ENCODE data around the gene SERPINF2. TPM values are rescaled to one million over a fixed set of nuclear protein-coding genes. Genes with fewer than 3 reads are reported as not detected.

SERPINF2 gene
- total RNA-seq, 1 experiment from 2014 or later, result 0.56 TPM

- no peak overlapping the region for H3K4me3 Mint-ChIP-seq (ENCODE audit: unreplicated experiment)
- no peak for DNase-seq (ENCODE audit: unreplicated experiment)
- no peak overlapping the region for H3K27ac Mint-ChIP-seq (ENCODE audit: low read depth, unreplicated experiment)
- POLR2A ChIA-PET, result interaction anchor here (0.6 to 5.3 kb wide), 5 partner anchors 14 to 71 kb away, joined by 4 to 41 read pairs (median 7); partner anchors contain the start of gene SMYD4
- peaks cover 42% of the 10 kb centered on the region for H3K36me3 Mint-ChIP-seq (ENCODE audit: insufficient read depth, unreplicated experiment)
- H3K27me3 Mint-ChIP-seq (ENCODE audit: insufficient read depth, unreplicated experiment), result no peaks in the 10 kb centered on the region
- BruUV-seq (replicated peaks), result no TSS peak
- TF ChIP-seq, protein P1, sequence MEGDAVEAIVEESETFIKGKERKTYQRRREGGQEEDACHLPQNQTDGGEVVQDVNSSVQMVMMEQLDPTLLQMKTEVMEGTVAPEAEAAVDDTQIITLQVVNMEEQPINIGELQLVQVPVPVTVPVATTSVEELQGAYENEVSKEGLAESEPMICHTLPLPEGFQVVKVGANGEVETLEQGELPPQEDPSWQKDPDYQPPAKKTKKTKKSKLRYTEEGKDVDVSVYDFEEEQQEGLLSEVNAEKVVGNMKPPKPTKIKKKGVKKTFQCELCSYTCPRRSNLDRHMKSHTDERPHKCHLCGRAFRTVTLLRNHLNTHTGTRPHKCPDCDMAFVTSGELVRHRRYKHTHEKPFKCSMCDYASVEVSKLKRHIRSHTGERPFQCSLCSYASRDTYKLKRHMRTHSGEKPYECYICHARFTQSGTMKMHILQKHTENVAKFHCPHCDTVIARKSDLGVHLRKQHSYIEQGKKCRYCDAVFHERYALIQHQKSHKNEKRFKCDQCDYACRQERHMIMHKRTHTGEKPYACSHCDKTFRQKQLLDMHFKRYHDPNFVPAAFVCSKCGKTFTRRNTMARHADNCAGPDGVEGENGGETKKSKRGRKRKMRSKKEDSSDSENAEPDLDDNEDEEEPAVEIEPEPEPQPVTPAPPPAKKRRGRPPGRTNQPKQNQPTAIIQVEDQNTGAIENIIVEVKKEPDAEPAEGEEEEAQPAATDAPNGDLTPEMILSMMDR (IDR thresholded peaks at IDR 0.05; ENCODE audit: unreplicated experiment), result no peak
- CTCF ChIA-PET, result interaction anchor here (14.6 kb wide), 1 partner anchor 66 kb away, joined by 211 read pairs; the partner anchor contains the start of gene WDR81
- peaks cover 23% of the 10 kb centered on the region for H3K4me1 Mint-ChIP-seq (ENCODE audit: insufficient read depth, unreplicated experiment)
- intact Hi-C loops (cut with micrococcal nuclease), result loop anchor here (2.0 kb wide), 2 partner anchors 55 to 117 kb away; no protein-coding TSS in a partner anchor
- H3K9me3 Mint-ChIP-seq (ENCODE audit: unreplicated experiment), result no peaks in the 10 kb centered on the region
These were observed 43.3 kb downstream of the SERPINF2 start for GRCh38 chr17:1785930-1786329.

- TF ChIP-seq, protein P1 (IDR thresholded peaks at IDR 0.05; ENCODE audit: unreplicated experiment), result no peak
- Mint-ChIP-seq H3K27ac (ENCODE audit: low read depth, unreplicated experiment) (peak overlapping the region; percentile 70), H3K4me1 (ENCODE audit: insufficient read depth, unreplicated experiment) (peaks cover 23% of the 10 kb centered on the region), H3K9me3 (ENCODE audit: unreplicated experiment) (no peaks in the 10 kb centered on the region), H3K4me3 (ENCODE audit: unreplicated experiment) (no peak overlapping the region), H3K27me3 (ENCODE audit: insufficient read depth, unreplicated experiment) (no peaks in the 10 kb centered on the region), H3K36me3 (ENCODE audit: insufficient read depth, unreplicated experiment) (peaks cover 38% of the 10 kb centered on the region)
- intact Hi-C loops (cut with micrococcal nuclease), result no loop called here
- no peak for DNase-seq (ENCODE audit: unreplicated experiment)
- ChIA-PET CTCF (interaction anchor here (14.6 kb wide), 1 partner anchor 66 kb away, joined by 211 read pairs; the partner anchor contains the start of gene WDR81), POLR2A (interaction anchor here (0.7 to 5.3 kb wide), 12 partner anchors 9 to 137 kb away, joined by 3 to 44 read pairs (median 7); partner anchors contain the start of genes RILP and SMYD4)
- no TSS peak for BruUV-seq (replicated peaks)
These were observed 44.0 kb downstream of the SERPINF2 start for GRCh38 chr17:1786708-1787107.

- POLR2A ChIA-PET, result interaction anchor here (0.7 to 5.3 kb wide), 19 partner anchors 8 to 138 kb away, joined by 3 to 44 read pairs (median 4); partner anchors contain the start of genes RILP and TLCD2
- DNase-seq (ENCODE audit: unreplicated experiment), result peak; percentile 88
- TF ChIP-seq, protein P1 (IDR thresholded peaks at IDR 0.05; ENCODE audit: unreplicated experiment), result no peak
- Mint-ChIP-seq H3K27ac (ENCODE audit: low read depth, unreplicated experiment) (peak overlapping the region; percentile 70), H3K4me1 (ENCODE audit: insufficient read depth, unreplicated experiment) (peaks cover 23% of the 10 kb centered on the region), H3K27me3 (ENCODE audit: insufficient read depth, unreplicated experiment) (no peaks in the 10 kb centered on the region), H3K4me3 (ENCODE audit: unreplicated experiment) (peak overlapping the region; percentile 19), H3K36me3 (ENCODE audit: insufficient read depth, unreplicated experiment) (peaks cover 31% of the 10 kb centered on the region), H3K9me3 (ENCODE audit: unreplicated experiment) (no peaks in the 10 kb centered on the region)
- BruUV-seq (replicated peaks), result no TSS peak
- intact Hi-C loops (cut with micrococcal nuclease), result no loop called here
- CTCF ChIA-PET, result interaction anchor here (0.7 to 14.6 kb wide), 2 partner anchors 67 to 73 kb away, joined by 3 to 211 read pairs; partner anchors contain the start of gene WDR81
These were observed 44.7 kb downstream of the SERPINF2 start for GRCh38 chr17:1787301-1787902.

DNA sequence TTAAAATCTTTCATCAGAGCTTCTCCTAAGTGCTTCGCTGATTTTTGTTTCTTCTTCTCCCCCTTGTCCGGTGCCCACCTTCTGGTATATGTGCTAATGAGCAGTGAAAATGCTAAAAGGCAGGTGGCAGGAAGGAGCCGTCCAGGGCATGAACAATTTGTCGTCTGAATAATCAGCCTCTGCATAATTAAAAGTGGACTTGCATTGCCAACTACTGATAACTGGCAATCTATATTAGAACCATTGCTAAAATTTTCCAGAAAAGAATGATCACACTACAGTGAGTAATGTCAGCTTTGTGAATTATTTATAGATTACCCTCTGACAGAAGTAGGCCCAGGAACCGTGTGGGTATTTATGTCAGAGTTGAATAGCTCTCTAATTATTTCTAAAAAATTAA, 47.3 kb downstream of the SERPINF2 start:
- Mint-ChIP-seq H3K4me3 (ENCODE audit: unreplicated experiment) (no peak overlapping the region), H3K27ac (ENCODE audit: low read depth, unreplicated experiment) (no peak overlapping the region), H3K27me3 (ENCODE audit: insufficient read depth, unreplicated experiment) (no peaks in the 10 kb centered on the region), H3K36me3 (ENCODE audit: insufficient read depth, unreplicated experiment) (peaks cover 23% of the 10 kb centered on the region), H3K4me1 (ENCODE audit: insufficient read depth, unreplicated experiment) (peaks cover 20% of the 10 kb centered on the region), H3K9me3 (ENCODE audit: unreplicated experiment) (no peaks in the 10 kb centered on the region)
- intact Hi-C loops (cut with micrococcal nuclease), result no loop called here
- TF ChIP-seq, protein P1 (IDR thresholded peaks at IDR 0.05; ENCODE audit: unreplicated experiment), result no peak
- no TSS peak for BruUV-seq (replicated peaks)
- DNase-seq (ENCODE audit: unreplicated experiment), result no peak
- ChIA-PET POLR2A (interaction anchor here (0.7 to 1.4 kb wide), 3 partner anchors 26 to 73 kb away, joined by 3 to 8 read pairs (median 4); partner anchors contain the start of genes RPA1 and SMYD4), CTCF (interaction anchor here (14.6 kb wide), 1 partner anchor 70 kb away, joined by 211 read pairs; the partner anchor contains the start of gene WDR81)

Data from MCF 10A (cell line).